A549 treated with GW870086 at 1 μM for 4 hours (cell line): ENCODE measurements around the gene TMEM45A. TPM values are rescaled to one million over a fixed set of nuclear protein-coding genes. Genes with fewer than 3 reads are reported as not detected.

Experiments used
- total RNA-seq: library from RNA; stranded (reverse); fragments of 200-300 nt; extraction: Qiagen RNA extraction; gene quantifications from 5 replicates; pipeline ENCODE4 v1.2.3, GENCODE V29; 2022; ENCODE audit warnings: low read depth

The TMEM45A gene, protein sequence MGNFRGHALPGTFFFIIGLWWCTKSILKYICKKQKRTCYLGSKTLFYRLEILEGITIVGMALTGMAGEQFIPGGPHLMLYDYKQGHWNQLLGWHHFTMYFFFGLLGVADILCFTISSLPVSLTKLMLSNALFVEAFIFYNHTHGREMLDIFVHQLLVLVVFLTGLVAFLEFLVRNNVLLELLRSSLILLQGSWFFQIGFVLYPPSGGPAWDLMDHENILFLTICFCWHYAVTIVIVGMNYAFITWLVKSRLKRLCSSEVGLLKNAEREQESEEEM
- 1.9 to 2.6 TPM (median 2.2 TPM) in 5 replicates for total RNA-seq

DNA sequence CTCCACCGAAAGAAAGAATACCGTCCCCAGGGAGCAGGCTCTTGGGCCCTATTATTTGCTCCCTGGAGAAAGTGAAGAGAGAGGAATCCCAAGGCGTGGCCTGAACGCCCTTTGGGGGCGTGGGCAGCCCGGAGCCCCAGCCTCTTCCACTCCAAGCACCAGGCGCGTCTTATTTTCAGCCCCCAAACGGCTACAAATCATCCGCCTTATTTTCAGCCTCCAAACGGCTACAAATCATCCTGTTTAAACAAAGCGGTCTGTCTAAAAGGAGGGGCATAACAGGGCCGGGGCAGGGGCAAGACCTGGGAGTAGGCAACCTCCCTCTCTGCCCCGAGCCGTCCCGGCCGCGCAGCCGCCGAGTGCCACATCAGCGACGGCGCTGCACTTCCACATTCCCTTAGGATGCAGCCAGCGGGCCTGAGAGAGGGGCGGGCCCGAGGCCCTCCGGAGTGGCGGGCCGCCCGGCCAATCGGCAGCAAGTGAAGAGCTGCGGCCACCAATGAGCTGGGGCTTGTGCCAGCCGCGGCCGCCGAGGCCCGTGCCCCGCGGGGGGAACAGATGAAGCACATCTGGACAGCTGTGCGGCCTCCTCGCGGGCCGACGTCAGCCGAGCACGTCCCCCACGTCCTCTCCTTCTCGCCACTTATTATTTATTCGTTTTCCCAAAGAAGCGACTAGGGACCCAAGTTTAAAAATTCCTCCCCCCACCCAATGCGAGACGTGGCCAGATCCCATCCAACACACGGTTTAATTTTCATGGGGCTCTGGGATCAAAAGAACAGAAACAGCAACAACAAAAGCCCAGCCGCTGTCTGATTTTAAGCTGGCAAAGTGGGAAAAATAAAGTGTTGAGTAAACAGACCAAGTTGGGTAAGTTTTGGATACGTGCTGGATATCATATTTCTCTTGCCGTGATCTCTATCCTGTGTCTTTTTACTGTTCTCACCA lies at the start of gene TMEM45A:
Gene TMEM45A (plus strand): TSS at position 561 of the 948 bp plus-strand sequence. CDS start 62,593 bp downstream, outside the sequence.

GRCh38 chr3:100609305-100609704 lies 116.9 kb downstream of the TMEM45A start, which contains the start of gene ADGRG7:
Gene ADGRG7, plus strand, starts transcription at chr3:100609601. Its CDS starts 256 bp downstream, at chr3:100609857.

Other genes starting within 250 kb of the TMEM45A start
- 9.7 to 15.3 TPM (median 12.7 TPM) in 5 replicates for gene TBC1D23, start 231.6 kb upstream of the TMEM45A start, total RNA-seq
- gene NIT2, start 157.9 kb upstream of the TMEM45A start, total RNA-seq = 74.3 to 96.0 TPM (median 91.2 TPM) in 5 replicates
- 41.6 to 52.2 TPM (median 49.3 TPM) in 5 replicates for gene TOMM70, start 91.5 kb upstream of the TMEM45A start, total RNA-seq
- 0.66 to 1.3 TPM (median 0.89 TPM) in 5 replicates for gene LNP1, start 91.1 kb upstream of the TMEM45A start, total RNA-seq
- gene ADGRG7, start 117.0 kb downstream of the TMEM45A start, total RNA-seq = not detected in 5 replicates
- 124 to 155 TPM (median 149 TPM) in 5 replicates for gene TFG, start 216.9 kb downstream of the TMEM45A start, total RNA-seq